Glomerular visceral epithelial cell (primary cell): ENCODE measurements around the gene SOCS2.
A peak's percentile ranks its signal among the peaks of the same experiment; 100 is the strongest.
"Not testable (repeated sequence)": the region's sequence is repeated elsewhere in the genome, so short reads cannot be mapped to it uniquely, and the experiment has no call there.

Source experiments
- DNase-seq: peaks from one replicate; pipeline ENCODE4 v3.0.0-alpha.2; 2016; ENCODE audit errors: extremely low spot score

Gene SOCS2

DNA sequence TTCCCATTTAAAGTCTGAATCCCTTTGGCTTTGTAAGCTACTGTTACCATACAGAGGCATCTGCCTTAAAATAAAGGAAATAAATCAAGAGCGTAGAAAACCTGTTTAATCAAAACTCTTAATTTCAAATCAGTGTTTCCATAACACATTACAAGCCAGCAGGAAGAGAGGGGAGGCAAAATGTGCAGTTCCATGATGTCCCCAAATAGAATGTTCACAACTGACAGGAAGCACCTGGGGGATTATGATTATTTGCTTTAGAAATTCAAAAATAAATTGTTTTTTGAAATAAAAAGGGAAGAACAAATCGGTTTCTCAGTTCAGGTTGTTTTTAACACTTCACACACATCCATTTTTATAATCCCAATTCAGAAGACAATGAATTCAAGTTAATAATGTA lies 21.4 kb downstream of the SOCS2 start:
- no peak for DNase-seq

DNA sequence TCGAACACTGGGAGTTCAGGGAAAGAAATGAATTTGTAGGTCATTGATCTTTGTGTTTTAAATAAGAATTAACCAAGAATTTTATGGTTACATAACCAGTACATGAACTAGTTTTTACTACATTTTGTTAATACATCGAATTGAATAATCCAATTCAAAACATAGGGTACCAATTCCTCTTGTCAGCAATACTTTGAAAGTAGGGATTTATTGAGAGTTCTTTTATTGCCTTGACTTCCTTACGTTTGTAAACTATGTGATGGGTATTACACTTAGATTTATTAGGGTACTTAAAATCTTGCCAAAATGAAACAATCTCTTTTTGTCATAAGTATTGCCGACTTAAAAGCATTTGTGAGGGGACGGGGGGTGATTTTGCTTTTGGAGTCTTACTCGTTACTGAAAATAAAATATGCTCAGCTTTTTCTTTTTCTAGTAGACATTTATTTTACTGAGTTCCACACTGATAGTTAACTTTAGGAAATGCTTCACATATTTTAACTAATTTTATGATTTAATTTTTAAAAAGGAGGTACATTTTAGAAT lies 22.4 kb downstream of the SOCS2 start:
- DNase-seq = no peak

DNA sequence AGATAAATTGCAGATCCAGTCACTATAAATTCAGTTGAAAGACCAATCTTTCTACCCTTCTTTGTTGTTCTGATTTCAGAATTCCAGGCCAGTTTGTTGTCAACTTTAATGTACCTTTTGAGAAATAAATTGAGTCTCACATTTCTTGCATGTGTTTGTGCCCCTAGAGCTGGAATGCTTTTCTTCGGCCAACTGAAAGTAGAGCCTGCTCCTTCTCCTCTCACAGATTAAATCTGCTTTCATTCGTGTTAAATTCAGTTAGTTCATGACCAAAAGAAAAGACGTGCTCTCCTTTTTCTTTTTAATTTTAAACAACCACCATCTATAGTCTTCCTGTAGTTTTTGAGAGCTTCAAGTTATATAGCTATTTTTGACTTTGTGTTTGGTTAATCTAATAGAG lies 22.9 kb downstream of the SOCS2 start:
- DNase-seq = no peak

DNA sequence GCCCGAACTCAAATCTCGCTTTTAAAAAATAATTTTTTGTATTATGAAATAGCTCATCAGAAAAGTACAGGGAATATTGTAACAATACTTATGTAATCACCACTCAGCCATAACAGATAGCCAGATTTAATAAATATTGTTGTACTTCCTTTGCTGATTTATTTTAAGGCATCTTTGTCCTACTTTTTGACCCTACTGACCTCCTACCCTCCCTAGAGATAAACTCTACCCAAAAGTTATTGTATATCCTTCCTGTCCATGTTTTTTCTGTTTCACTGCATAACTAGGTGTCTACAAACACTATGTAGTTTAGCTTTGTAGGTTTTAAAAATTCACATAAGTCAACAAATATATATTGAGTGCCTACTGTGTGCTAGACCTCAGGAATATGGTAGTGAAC lies 25.1 kb downstream of the SOCS2 start:
- DNase-seq = no peak

DNA sequence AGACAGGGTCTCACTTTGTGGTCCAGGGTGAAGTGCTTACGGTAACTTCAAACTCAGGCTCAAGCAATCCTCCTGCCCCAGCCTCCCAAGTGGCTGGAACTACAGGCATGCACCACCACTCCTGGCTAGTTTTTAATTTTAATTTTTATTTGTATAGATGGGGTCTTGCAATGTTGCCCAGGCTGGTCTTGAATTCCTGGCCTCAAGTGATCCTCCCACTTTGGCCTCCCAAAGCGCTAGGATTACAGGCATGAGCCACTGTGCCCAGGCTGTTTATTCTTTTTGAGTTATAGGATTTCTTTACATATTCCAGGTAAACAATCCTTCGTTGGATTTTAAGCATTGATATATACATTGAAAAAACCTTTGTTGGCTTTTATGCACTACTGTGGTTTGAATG lies 26.7 kb downstream of the SOCS2 start:
- no peak for DNase-seq

DNA sequence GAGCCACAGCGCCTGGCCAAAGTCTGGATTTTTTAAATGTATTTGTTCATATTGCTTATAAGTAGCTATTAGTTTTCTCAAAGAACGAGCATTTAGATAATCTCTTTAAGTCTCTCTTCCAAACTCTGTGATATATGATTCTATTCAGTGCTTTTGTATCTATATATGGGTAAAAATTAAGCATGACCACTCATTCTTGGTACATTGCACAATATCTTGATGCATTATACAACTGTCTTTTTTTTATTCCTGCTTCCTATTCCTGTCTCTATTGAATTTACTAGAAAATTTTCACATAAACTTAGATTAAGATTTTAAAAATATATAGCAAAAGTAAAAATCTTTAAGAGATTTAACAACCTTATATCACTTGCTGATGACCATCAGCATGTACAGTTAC lies 29.1 kb downstream of the SOCS2 start:
- DNase-seq = no peak

DNA sequence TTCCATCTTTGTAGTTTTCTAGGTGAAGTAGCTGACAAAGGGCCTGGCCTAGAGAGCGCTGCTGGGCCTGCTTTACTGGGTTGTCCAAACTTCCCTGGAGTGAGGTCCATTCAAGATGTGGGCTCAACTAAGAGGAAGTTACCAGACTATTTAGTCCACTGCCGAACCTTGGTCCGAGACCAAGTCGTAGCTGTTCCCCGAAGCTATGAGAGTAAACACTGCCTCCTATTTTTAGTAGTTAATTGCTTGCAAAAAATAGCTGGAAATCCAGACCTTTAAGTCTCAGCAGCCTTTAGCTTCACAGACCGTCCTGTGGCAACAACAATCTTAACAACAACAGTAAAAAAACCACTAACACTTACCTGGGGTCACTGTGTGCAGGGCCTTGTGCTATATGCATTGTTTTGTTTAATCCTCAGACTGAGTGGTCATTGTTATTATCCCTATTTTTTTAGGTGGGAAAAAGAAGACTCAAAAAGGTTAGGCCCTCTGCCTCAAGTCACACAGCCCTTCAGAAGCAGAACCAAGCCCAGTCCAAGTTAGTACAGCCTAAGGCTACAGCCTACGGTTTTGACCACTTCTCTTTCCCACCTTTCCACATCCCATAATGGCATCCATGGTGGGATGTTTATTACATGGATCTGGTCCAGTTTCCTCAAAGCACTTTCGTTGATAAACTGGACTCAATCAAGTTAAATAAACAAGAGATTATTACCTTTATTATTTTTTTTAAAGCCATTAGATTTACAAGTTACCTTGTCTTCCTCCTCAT lies 30.6 kb downstream of the SOCS2 start:
- DNase-seq = no peak

DNA sequence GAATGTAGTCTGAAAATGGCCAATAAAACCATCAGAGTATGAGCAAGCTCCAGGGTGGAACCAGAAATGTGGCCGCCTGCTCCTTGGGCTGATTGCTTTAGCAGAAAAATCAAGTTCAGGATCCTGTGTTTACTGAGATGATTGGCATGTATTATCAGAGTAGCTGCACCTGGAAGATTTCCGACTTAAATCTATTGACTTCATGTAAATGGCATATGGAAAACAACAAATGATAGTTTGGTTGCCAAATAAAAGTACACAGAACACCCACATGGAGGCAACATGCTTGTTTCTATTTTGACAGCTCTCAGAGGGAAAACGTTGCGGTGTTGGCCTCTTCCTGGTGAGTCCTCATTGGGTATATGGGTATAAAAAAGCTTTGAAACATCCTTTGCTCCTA lies 31.3 kb downstream of the SOCS2 start:
- DNase-seq = no peak

DNA sequence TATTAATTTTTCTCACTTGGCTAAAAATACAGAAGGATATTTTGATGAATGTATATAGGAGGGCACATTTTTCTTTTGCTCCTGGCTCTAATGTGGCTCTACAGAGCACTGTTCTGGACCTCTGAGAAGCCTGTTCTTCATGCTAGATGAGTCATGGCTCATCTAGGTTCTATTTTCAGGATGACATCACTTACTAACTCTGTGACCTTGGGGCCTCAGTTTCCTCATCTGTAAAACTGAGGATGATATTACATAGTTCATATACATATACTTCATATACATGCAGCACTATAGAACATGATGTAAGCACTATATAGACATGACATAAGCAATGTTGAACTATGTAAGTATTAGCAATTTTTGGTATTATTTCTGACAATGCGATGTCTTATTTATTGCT lies 35.8 kb downstream of the SOCS2 start:
- no peak for DNase-seq

DNA sequence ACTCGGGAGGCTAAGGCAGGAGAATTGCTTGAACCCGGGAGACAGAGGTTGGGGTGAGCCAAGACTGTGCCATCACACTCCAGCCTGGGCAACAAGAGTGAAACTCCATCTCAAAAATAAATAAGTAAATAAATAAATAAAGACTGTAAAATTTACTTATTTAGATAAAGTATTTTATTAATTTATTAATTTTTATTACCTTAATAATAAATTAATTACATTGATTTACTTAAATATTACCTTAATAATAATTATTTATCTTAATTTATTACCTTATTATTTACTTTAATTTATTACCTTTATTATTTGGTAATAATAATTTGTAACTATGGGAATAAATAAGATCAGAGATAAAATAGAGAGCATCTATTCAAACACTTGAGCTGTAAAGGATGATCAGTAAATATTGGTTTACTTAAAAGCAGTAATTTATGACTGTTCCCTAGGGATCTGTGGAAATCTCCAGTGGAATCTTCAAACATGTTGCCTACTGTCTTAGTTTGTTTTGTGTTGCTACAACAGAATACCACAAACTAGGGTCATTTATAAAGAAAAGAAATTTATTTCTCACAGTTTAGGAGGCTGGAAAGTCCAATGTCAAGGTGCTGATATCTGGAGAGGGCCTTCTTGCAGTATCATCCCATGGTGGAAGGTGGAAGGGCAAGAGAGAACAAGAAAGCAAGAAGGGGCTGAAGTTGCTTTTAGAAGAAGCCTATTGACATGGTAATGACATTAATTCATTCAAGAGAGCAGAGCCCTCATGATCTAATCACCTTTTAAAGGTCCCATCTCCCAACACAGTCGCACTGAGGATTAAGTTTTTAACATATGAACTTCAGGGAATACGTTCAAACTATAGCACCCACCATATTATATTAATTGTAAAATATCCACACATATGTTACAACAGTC lies 37.1 kb downstream of the SOCS2 start:
- no peak for DNase-seq

DNA sequence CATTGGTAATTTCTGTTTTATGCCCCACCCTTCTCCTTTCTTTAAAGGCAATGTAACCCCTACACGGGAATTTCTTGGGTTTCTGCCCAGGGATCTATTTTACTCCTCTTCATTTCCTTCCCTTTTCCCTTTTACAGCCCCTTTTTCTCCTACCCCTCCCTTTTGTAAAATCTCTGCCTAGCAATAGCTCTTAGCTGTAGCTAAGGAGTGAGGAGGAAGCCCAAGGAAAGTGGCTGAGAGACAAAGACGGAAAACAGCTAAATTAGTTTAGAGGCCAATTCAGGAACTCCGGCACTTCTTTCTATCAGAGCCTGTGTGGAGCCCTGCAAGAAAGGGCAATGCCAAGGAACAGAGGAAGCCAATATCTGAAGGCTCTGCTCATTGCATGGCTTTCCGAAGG lies 40.3 kb downstream of the SOCS2 start:
- no peak for DNase-seq

DNA sequence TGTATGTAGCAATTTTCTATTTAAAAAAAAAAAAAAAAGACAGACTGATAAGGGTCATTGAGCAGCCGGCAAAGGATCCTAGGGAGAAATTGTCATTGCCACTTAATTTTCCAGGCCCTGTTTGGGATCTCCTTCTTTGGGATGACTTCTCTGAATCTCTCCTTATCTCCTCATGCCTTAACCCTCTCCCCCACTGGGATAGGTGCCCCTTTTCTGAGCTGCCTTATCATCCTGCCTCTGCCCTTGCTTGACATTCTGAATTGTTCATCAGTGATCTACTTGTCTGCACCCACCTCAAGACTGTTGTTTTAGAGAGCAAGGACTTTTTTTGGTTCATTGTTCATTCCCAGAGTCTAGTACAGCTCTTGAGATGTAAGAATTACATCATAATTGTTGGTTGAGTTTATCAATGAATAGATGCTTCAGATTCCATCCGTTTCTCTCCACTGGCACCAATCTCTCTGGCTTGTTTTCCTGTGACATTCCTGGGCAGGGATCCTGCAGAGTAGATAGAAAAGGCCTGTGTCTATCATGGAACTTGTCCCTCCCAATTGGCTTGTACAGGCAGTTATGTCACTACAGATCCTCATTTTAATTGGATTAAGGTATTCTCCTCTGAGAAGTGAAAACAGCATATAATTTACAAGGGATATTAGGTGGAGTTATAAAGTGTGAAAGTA lies 42.6 kb downstream of the SOCS2 start:
- DNase-seq = no peak

DNA sequence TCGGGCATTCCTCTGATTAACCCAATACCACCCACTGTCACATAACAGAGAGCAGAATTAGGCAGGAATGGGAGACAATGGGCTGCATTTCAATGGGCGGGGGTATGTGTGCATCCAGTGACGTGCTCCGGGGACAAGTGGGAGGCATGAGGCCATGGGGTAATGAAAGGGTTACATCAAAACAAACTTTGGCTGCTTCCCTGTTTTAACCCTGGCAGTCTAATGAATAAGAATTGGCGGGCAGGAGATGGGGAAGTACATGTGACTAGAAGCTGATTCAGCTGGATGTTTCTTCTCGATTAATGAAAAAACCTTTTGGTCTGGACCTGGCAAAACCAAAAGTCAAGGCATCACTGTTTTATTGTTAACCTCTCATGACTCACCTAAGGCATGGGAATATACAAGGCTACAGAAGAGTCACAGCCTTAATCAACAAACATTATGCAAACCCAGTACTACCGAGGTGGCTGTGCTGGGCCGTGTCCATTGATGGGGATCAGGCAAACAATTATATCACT lies 44.2 kb downstream of the SOCS2 start:
- peak; percentile 18 for DNase-seq

DNA sequence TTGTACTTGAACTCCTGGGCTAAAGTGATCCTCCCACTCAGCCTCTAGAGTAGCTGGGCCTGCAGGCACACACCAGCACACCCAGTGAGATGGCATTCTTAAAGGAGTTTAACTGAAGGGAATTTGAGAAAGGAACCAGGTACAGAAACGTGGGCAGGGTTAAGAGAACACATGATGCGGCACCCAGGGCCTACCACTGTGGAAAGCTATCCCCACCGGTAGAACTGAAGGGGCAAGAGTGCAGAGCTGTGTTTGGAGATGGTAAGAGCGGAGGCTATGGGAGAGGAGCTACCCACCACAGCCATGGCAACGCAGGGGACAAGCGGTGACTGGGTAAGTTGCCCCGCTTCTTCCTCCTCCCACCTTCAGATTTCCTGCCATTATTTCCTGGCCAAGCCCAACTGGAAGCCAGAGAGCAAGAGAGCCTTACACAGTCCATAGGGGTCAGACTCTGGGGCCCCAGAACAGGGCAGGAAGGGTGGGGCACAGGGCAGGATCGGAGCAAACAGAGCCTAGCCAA lies 46.5 kb downstream of the SOCS2 start:
- DNase-seq = no peak

DNA sequence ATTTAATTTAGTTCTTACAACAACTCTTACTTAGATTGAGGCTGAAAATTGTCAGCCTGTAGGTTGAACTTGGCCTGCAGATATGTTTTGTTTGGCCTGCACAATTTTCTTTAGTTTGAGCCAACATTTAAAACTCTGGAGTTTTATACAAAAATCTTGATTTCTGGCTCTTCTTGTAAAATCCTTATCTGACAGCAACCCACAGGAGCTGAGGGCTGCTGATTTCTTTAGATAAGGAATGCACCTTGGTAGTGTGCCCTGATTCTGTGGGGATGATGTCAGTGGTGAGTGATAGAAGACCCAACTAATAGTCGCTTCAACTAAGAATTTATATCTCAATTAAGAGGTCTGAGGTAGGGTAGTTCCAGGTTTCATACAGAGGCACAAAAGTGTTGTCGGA lies 49.5 kb downstream of the SOCS2 start:
- DNase-seq = no peak

DNA sequence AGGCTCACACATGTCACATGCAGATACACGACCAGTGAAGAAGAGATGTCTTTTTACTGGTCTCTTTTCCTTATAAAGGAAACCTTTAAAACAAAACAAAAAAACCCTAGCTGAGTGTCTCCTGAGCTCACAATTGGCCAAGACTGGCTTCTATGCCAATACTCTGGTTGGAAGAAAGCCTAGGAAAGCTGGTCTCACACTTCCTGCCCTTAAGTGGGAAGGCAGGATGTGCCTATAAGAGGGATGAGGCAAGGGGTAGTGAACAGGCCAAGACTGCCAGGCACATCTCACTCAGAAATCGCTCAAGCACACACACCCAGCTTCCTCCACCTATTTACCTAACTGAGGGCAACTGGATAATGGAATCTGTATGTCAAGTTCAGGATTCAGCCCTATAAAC lies 50.0 kb downstream of the SOCS2 start:
- no peak for DNase-seq

DNA sequence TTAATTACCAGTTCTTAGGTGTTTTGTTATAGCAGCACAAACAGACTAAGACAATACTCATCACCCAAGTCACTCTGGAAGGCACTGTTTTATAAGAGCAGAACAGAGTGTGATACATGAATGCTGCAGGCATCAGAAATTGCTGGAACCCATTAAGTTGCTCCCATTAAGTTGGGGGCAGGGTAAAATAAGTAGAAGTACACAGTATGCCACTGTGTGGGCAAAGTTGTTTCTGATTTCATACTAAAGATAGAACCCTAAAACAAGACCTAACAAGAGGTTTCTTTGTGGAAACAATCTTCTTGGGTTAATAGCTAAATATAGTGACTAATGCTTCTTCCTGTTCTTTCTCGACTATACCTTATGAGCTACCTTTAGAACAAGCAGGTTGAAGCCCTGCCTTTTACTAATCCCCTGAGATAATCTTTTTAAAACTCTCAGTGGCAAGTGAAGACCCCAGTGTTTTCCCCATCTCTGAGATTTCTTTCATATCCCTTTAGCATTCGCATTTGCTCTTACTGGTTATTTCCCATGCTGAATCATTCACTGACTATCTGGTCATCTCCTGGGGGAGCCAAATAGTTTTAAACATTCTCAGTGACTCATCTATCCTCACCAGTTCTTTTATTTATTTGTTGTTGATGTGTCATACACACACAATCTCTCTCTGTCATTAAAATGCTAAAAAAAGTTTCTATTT lies 52.3 kb downstream of the SOCS2 start:
- DNase-seq = peak; percentile 65

DNA sequence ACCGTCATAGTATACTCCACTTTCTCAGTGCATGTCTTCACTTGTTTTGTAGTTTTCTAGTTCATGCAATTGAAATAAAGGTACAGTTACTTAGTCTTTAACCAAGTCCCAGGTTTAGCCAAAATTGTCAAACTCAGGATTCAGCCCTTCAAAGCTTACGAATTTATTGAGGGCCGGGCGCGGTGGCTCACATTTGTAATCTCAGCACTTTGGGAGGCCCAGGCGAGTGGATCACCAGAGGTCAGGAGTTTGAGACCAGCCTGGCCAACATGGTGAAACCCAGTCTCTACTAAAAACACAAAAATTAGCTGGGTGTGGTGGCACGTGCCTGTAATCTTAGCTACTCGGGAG lies 52.8 kb downstream of the SOCS2 start:
- not testable (repeated sequence) for DNase-seq

DNA sequence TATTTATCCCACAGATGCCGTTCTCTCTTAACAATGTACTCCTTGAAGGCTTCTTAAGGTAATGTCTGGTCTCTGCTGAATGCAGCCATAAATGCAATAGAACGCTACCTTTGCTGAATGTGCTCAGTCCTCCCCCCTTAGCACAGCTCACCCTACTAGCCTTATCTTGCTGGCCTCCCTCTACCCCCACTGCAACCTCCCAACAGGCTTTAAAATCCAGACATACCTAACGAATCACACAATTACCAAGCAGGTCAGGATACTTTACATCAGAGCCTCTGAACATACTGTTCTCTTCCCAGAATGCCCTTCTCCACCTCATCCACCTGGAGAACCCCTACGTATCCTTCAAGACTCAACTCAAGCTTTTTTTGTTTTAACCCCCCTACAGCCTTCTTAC lies 53.7 kb downstream of the SOCS2 start:
- no peak for DNase-seq
